Activated T-helper 1 cell treated with anti-CD3 and anti-CD28 coated beads, Interleukin-12 subunit alpha, Interleukin-12 subunit beta, Interleukin-2, Interleukin-4 antibody, amounts not matched to agents 30 ng/mL and 10 ng/mL and 1 ng/mL, durations not matched to agents 14 hours and 24 hours and 36 hours (primary cell): ENCODE data around the gene ORAI1. TPM values are rescaled to one million over a fixed set of nuclear protein-coding genes. Genes with fewer than 3 reads are reported as not detected.
A peak's percentile ranks its signal among the peaks of the same experiment; 100 is the strongest.
"Not testable (repeated sequence)": the region's sequence is repeated elsewhere in the genome, so short reads cannot be mapped to it uniquely, and the experiment has no call there.

Experiments used
- DNase-seq: peaks from one replicate; pipeline ENCODE4 v3.0.0; 2021; ENCODE audit warnings: low spot score
- H3K27ac Mint-ChIP-seq: one replicate; pipeline ENCODE4 v1.8.0; 2021; ENCODE audit warnings: mild to moderate bottlenecking, mixed read lengths
- H3K27me3 Mint-ChIP-seq: one replicate; pipeline ENCODE4 v1.8.0; 2022; ENCODE audit warnings: mild to moderate bottlenecking, moderate library complexity, mixed read lengths; ENCODE audit not compliant: insufficient read depth
- H3K36me3 Mint-ChIP-seq: one replicate; pipeline ENCODE4 v1.8.0; 2021; ENCODE audit warnings: low read depth, mixed read lengths
- H3K4me1 Mint-ChIP-seq: one replicate; pipeline ENCODE4 v1.8.0; 2021; ENCODE audit warnings: low read depth, mixed read lengths
- H3K4me3 Mint-ChIP-seq: one replicate; pipeline ENCODE4 v1.8.0; 2021; ENCODE audit warnings: mild to moderate bottlenecking, moderate library complexity, mixed read lengths
- H3K9me3 Mint-ChIP-seq: one replicate; pipeline ENCODE4 v1.8.0; 2021; ENCODE audit warnings: mixed read lengths
- intact Hi-C: fragments of 100-400 bp; cut with micrococcal nuclease; formaldehyde crosslinking; loops from one replicate; pipeline ENCODE4 v1.15.1; 2024
- total RNA-seq: library from RNA; stranded (reverse); gene quantifications from 2 replicates; pipeline ENCODE4 v1.2.3, GENCODE V29; 2022

Gene ORAI1
- total RNA-seq, 1 donor from 2014 or later: 67.0 TPM

GRCh38 chr12:121583334-121583661, 43.0 kb upstream of the ORAI1 start:
- not testable (repeated sequence) for H3K36me3 Mint-ChIP-seq, H3K4me3 Mint-ChIP-seq, H3K9me3 Mint-ChIP-seq, H3K27ac Mint-ChIP-seq, H3K27me3 Mint-ChIP-seq, DNase-seq
- H3K4me1 Mint-ChIP-seq: peaks cover 35% of the 10 kb centered on the region
- intact Hi-C loops: loop anchor here (5.0 kb wide), 1 partner anchor 46 kb away; no protein-coding TSS in a partner anchor

GRCh38 chr12:121584885-121585284, 41.4 kb upstream of the ORAI1 start:
- H3K36me3 Mint-ChIP-seq, H3K9me3 Mint-ChIP-seq, H3K4me3 Mint-ChIP-seq, DNase-seq, H3K27me3 Mint-ChIP-seq, H3K27ac Mint-ChIP-seq: not testable (repeated sequence)
- H3K4me1 Mint-ChIP-seq: peaks cover 33% of the 10 kb centered on the region
- intact Hi-C loops: loop anchor here (5.0 kb wide), 1 partner anchor 48 kb away; no protein-coding TSS in a partner anchor

GRCh38 chr12:121590476-121591143, 35.7 kb upstream of the ORAI1 start:
- DNase-seq: peak; percentile 64
- no peaks in the 10 kb centered on the region for H3K27me3 Mint-ChIP-seq
- intact Hi-C loops: loop anchor here (1.0 to 5.0 kb wide), 7 partner anchors 10 to 202 kb away; partner anchors contain the start of gene RHOF
- peaks cover 26% of the 10 kb centered on the region for H3K4me1 Mint-ChIP-seq
- no peaks in the 10 kb centered on the region for H3K9me3 Mint-ChIP-seq
- H3K36me3 Mint-ChIP-seq: peaks cover 13% of the 10 kb centered on the region
- H3K27ac Mint-ChIP-seq: peak overlapping the region; percentile 95
- H3K4me3 Mint-ChIP-seq: peak overlapping the region; percentile 80

GRCh38 chr12:121592320-121592719, 34.0 kb upstream of the ORAI1 start:
- Mint-ChIP-seq H3K9me3 (no peaks in the 10 kb centered on the region), H3K4me1 (peaks cover 26% of the 10 kb centered on the region), H3K36me3 (peaks cover 11% of the 10 kb centered on the region), H3K27ac (peak overlapping the region; percentile 50), H3K27me3 (no peaks in the 10 kb centered on the region), H3K4me3 (peak overlapping the region; percentile 36)
- intact Hi-C loops: loop anchor here (5.0 kb wide), 1 partner anchor 200 kb away; the partner anchor contains the start of gene RHOF
- DNase-seq: no peak

DNA sequence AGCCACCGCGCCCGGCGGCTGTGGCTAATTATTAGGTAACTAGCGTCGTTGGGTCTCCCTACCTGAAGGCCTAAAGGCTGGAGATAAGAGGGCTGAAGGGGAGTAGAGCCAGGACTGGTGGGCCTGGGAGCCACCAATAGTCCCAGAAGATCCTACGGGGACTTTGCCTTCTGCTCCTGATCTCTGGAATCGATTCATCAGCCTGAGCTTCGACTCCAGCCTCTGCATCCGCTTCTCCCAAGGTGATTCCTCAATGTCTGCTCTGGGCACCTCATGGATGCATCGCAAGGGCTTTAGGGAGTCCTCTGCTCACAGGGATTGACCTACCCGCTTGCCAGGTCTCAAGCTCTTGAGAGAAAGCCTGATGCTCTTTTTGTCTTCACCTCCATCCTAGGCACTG, 30.8 kb upstream of the ORAI1 start:
- no peak overlapping the region for H3K4me3 Mint-ChIP-seq
- no peaks in the 10 kb centered on the region for H3K9me3 Mint-ChIP-seq
- H3K36me3 Mint-ChIP-seq: peaks cover 11% of the 10 kb centered on the region
- no peak for DNase-seq
- peaks cover 19% of the 10 kb centered on the region for H3K4me1 Mint-ChIP-seq
- H3K27me3 Mint-ChIP-seq: no peaks in the 10 kb centered on the region
- H3K27ac Mint-ChIP-seq: no peak overlapping the region
- intact Hi-C loops: no loop called here

GRCh38 chr12:121596526-121596925, 29.8 kb upstream of the ORAI1 start:
- H3K36me3 Mint-ChIP-seq: peaks cover 11% of the 10 kb centered on the region
- H3K27me3 Mint-ChIP-seq: no peaks in the 10 kb centered on the region
- H3K9me3 Mint-ChIP-seq: no peaks in the 10 kb centered on the region
- H3K4me1 Mint-ChIP-seq: peaks cover 9% of the 10 kb centered on the region
- intact Hi-C loops: no loop called here
- no peak for DNase-seq
- H3K27ac Mint-ChIP-seq: no peak overlapping the region
- no peak overlapping the region for H3K4me3 Mint-ChIP-seq

DNA sequence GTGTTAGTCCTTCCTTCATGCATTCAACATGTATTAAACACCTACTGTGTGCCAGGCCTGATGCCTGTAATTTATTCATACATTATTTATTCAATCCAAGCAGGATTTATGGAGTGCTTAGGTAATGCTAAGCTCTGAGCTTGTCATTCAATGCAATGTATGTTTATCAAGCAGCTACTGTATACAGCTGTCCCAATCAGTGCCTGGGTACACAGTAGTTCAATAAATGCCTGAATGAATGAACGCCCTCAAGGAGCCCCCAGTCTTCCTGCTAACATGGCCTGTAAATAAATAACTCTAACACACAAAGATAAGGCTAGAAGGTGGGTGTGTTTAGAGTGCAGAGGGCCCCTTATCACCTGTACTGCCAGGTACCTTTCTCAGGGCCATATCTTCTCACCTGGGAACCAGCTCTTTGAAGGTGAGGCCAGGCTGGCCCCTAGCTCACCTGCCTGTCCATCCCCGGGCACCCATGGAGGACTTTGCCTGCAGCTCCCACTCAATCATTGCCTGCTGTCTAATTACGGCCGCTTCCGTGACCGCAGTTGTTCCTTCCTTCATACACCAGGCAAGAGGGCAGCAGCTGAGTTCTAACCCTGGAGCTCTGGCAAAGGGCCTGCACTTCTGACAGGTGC, 25.5 kb upstream of the ORAI1 start:
- no peak for DNase-seq
- no peaks in the 10 kb centered on the region for H3K27me3 Mint-ChIP-seq

GRCh38 chr12:121602766-121603165, 23.6 kb upstream of the ORAI1 start:
- H3K4me1 Mint-ChIP-seq: no peaks in the 10 kb centered on the region
- no peak for DNase-seq
- H3K36me3 Mint-ChIP-seq: no peaks in the 10 kb centered on the region
- intact Hi-C loops: no loop called here
- H3K9me3 Mint-ChIP-seq: no peaks in the 10 kb centered on the region
- H3K27ac Mint-ChIP-seq: no peak overlapping the region
- no peak overlapping the region for H3K4me3 Mint-ChIP-seq
- no peaks in the 10 kb centered on the region for H3K27me3 Mint-ChIP-seq

More for the DNA sequence above, 25.5 kb upstream of the ORAI1 start:
- Mint-ChIP-seq H3K4me1 (no peaks in the 10 kb centered on the region), H3K4me3 (no peak overlapping the region), H3K27ac (no peak overlapping the region), H3K36me3 (peaks cover under 1% of the 10 kb centered on the region), H3K9me3 (no peaks in the 10 kb centered on the region)
- intact Hi-C loops: no loop called here

- intact Hi-C loops: no loop called here
- no peaks in the 10 kb centered on the region for H3K36me3 Mint-ChIP-seq
- DNase-seq: no peak
- H3K27me3 Mint-ChIP-seq: no peaks in the 10 kb centered on the region
- no peak overlapping the region for H3K4me3 Mint-ChIP-seq
- H3K27ac Mint-ChIP-seq: no peak overlapping the region
- peaks cover 3% of the 10 kb centered on the region for H3K4me1 Mint-ChIP-seq
- H3K9me3 Mint-ChIP-seq: no peaks in the 10 kb centered on the region
These were observed 22.7 kb upstream of the ORAI1 start for GRCh38 chr12:121603581-121603980.

DNA sequence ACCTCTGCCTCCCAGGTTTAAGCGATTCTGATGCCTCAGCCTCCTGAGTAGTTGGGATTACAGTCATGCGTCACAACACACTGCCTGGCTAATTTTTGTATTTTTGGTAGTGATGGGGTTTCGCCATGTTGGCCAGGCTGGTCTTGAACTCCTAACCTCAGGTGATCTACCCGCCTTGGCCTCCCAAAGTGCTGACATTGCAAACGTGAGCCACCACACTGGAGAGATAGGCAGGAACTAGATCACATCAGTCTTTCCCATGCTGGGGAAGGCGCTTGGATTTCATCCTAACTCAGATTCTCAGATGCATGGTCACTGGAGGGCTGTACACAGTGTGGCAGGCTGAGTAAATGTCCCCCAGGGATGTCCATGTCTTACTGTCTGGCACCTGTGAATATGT, 18.0 kb upstream of the ORAI1 start:
- peaks cover 4% of the 10 kb centered on the region for H3K27me3 Mint-ChIP-seq
- no peak for DNase-seq
- intact Hi-C loops: no loop called here
- H3K4me3 Mint-ChIP-seq: no peak overlapping the region
- no peaks in the 10 kb centered on the region for H3K36me3 Mint-ChIP-seq
- no peaks in the 10 kb centered on the region for H3K9me3 Mint-ChIP-seq
- H3K4me1 Mint-ChIP-seq: peaks cover 5% of the 10 kb centered on the region
- peak overlapping the region; percentile 44 for H3K27ac Mint-ChIP-seq

DNA sequence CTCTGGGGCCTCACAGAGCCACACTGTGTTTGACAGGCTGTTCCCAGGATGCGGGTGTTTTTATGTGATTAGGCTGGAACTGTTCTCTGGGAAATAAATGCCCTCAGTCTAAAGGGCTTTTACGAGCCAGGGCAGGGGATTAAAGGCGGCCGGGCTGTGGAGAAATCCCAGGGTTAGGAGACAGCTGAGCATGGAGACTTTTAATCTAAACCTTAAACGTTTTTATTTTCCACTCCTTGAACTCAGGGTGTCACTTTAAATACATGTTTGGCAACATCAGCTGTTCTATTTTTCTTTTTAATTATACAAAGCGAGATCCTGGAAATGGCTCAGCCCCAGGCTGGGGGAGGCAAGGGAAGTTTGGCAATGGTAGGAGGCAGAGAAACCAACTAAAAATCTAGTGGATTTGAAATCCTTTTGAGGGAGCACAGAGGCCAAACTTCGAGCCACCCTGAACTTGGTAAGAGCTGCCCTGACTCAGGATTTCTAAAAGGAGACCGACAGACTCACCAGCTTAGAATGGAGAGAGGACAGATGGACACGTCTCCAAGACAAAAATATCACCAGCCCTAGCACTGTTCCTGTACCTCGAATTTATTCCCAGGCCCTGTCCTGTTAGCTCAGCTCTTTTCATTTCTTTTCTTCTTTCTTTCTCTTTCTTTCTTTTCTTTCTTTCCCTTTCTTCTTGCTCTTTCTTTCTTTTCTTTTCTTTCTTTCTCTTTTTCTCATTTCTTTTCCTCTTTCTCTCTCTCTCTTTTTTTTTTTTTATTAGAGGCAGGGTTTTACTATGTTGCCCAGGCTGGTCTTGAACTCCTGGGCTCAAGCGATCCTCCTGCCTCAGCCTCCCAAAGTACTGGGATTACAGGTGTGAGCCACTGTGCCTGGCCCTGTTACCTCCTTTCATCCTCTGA, 15.8 kb upstream of the ORAI1 start:
- H3K9me3 Mint-ChIP-seq: no peaks in the 10 kb centered on the region
- intact Hi-C loops: no loop called here
- H3K4me1 Mint-ChIP-seq: peaks cover 5% of the 10 kb centered on the region
- no peak overlapping the region for H3K27ac Mint-ChIP-seq
- H3K36me3 Mint-ChIP-seq: no peaks in the 10 kb centered on the region
- H3K27me3 Mint-ChIP-seq: peaks cover 4% of the 10 kb centered on the region
- no peak for DNase-seq
- H3K4me3 Mint-ChIP-seq: no peak overlapping the region

GRCh38 chr12:121611306-121611705, 15.0 kb upstream of the ORAI1 start:
- Mint-ChIP-seq H3K9me3 (no peaks in the 10 kb centered on the region), H3K27me3 (peaks cover 4% of the 10 kb centered on the region), H3K4me1 (peaks cover 5% of the 10 kb centered on the region), H3K36me3 (no peaks in the 10 kb centered on the region), H3K27ac (no peak overlapping the region), H3K4me3 (no peak overlapping the region)
- no peak for DNase-seq
- intact Hi-C loops: no loop called here

DNA sequence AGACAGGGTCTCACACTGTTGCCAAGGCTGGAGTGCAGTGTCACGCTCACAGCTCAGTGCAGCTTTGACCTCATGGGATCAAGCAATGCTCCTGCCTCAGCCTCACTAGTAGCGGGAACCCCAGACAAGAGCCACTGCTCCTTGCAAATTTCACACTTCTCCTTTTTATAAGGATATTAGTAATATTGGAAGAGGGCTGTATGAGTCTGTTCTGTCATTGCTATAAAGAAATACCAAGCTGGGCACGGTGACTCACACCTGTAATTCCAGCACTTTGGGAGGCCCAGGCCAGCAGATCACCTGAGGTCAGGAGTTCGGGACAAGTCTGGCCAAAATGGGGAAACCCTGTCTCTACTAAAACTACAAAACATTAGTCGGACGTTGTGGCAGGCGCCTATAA, 12.9 kb upstream of the ORAI1 start:
- no peak overlapping the region for H3K4me3 Mint-ChIP-seq
- peaks cover 4% of the 10 kb centered on the region for H3K27me3 Mint-ChIP-seq
- no peaks in the 10 kb centered on the region for H3K9me3 Mint-ChIP-seq
- intact Hi-C loops: no loop called here
- no peaks in the 10 kb centered on the region for H3K36me3 Mint-ChIP-seq
- peaks cover 3% of the 10 kb centered on the region for H3K4me1 Mint-ChIP-seq
- no peak overlapping the region for H3K27ac Mint-ChIP-seq
- DNase-seq: no peak
